ENCODE results near the gene SBF2. TPM values are rescaled to one million over a fixed set of nuclear protein-coding genes. Genes with fewer than 3 reads are reported as not detected.

Gene SBF2
- total and polyA plus RNA-seq, 2 of the 13 experiments (the other 11 are each of a cell fraction or from before 2014, with no cell fraction given): 24.0 to 45.8 TPM

DNA sequence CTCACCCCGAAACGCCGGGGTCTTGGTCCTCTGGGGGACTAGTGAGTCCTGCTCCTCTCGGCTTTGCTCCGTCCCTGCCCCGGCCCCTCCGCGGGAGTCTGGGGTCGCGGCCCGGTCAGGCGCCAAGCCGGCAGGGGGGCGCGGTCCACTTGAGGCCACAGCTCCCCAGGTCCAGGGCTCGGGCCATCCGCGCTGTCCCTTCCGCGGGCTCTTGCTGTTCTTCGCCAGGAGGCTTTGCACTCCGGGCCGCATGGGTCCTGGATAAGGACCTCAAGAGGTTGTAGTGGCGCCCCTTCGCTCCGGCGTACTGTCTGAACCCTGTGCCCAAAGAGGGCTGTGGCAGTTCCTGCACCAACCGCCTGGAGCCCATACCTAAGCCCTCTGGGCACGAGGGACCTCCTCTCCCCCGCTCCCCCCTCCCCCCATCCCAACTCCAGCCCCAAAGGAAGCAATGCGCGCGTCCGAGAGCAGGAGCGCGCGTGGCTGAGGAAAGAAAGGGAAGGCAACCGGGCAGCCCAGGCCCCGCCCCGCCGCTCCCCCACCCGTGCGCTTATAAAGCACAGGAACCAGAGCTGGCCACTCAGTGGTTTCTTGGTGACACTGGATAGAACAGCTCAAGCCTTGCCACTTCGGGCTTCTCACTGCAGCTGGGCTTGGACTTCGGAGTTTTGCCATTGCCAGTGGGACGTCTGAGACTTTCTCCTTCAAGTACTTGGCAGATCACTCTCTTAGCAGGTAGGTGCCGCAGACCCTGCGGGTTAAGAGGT lies 10.7 kb upstream of the SBF2 start, which contains the start of gene ADM (continued):
- TF ChIP-seq, protein P1, sequence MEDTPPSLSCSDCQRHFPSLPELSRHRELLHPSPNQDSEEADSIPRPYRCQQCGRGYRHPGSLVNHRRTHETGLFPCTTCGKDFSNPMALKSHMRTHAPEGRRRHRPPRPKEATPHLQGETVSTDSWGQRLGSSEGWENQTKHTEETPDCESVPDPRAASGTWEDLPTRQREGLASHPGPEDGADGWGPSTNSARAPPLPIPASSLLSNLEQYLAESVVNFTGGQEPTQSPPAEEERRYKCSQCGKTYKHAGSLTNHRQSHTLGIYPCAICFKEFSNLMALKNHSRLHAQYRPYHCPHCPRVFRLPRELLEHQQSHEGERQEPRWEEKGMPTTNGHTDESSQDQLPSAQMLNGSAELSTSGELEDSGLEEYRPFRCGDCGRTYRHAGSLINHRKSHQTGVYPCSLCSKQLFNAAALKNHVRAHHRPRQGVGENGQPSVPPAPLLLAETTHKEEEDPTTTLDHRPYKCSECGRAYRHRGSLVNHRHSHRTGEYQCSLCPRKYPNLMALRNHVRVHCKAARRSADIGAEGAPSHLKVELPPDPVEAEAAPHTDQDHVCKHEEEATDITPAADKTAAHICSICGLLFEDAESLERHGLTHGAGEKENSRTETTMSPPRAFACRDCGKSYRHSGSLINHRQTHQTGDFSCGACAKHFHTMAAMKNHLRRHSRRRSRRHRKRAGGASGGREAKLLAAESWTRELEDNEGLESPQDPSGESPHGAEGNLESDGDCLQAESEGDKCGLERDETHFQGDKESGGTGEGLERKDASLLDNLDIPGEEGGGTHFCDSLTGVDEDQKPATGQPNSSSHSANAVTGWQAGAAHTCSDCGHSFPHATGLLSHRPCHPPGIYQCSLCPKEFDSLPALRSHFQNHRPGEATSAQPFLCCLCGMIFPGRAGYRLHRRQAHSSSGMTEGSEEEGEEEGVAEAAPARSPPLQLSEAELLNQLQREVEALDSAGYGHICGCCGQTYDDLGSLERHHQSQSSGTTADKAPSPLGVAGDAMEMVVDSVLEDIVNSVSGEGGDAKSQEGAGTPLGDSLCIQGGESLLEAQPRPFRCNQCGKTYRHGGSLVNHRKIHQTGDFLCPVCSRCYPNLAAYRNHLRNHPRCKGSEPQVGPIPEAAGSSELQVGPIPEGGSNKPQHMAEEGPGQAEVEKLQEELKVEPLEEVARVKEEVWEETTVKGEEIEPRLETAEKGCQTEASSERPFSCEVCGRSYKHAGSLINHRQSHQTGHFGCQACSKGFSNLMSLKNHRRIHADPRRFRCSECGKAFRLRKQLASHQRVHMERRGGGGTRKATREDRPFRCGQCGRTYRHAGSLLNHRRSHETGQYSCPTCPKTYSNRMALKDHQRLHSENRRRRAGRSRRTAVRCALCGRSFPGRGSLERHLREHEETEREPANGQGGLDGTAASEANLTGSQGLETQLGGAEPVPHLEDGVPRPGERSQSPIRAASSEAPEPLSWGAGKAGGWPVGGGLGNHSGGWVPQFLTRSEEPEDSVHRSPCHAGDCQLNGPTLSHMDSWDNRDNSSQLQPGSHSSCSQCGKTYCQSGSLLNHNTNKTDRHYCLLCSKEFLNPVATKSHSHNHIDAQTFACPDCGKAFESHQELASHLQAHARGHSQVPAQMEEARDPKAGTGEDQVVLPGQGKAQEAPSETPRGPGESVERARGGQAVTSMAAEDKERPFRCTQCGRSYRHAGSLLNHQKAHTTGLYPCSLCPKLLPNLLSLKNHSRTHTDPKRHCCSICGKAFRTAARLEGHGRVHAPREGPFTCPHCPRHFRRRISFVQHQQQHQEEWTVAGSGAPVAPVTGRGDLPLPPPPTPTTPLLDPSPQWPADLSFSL (CRISPR knock-in tag; IDR thresholded peaks at IDR 0.05): peak; percentile 46; the same call in 1 of the 2 replicates
- TF ChIP-seq BCL6 (CRISPR knock-in tag; IDR thresholded peaks at IDR 0.05) (0 out of 2 replicates have a peak, but pooled peaks have one; percentile 43), NCOR1 (IDR thresholded peaks at IDR 0.05; ENCODE audit: borderline replicate concordance, low read length) (no peak), ZNF460 (CRISPR knock-in tag; IDR thresholded peaks at IDR 0.05; ENCODE audit: borderline replicate concordance) (no peak; the same call in 1 of the 2 replicates), ZBTB21 (CRISPR knock-in tag; IDR thresholded peaks at IDR 0.05) (no peak), ZNF235 (CRISPR knock-in tag; IDR thresholded peaks at IDR 0.05; ENCODE audit: borderline replicate concordance) (no peak), NKX3-1 (CRISPR knock-in tag; IDR thresholded peaks at IDR 0.05) (0 out of 2 replicates have a peak, but pooled peaks have one; percentile 66), ZNF484 (CRISPR knock-in tag; IDR thresholded peaks at IDR 0.05; ENCODE audit: borderline replicate concordance, low read depth) (no peak), GATAD2A (CRISPR knock-in tag; IDR thresholded peaks at IDR 0.05) (peak; percentile 52), TRAFD1 (CRISPR knock-in tag; IDR thresholded peaks at IDR 0.05; ENCODE audit: borderline replicate concordance) (no peak; the same call in 1 of the 2 replicates), ZNF414 (CRISPR knock-in tag; IDR thresholded peaks at IDR 0.05) (0 out of 2 replicates have a peak, but pooled peaks have one; percentile 84), TMF1 (CRISPR knock-in tag; IDR thresholded peaks at IDR 0.05; ENCODE audit: low read depth) (peak; percentile 89), FOXJ3 (CRISPR knock-in tag; IDR thresholded peaks at IDR 0.05; ENCODE audit: borderline replicate concordance) (peak; percentile 29; the same call in 1 of the 2 replicates), NFE2 (CRISPR knock-in tag; IDR thresholded peaks at IDR 0.05) (no peak)
- TF ChIP-seq, protein P2, sequence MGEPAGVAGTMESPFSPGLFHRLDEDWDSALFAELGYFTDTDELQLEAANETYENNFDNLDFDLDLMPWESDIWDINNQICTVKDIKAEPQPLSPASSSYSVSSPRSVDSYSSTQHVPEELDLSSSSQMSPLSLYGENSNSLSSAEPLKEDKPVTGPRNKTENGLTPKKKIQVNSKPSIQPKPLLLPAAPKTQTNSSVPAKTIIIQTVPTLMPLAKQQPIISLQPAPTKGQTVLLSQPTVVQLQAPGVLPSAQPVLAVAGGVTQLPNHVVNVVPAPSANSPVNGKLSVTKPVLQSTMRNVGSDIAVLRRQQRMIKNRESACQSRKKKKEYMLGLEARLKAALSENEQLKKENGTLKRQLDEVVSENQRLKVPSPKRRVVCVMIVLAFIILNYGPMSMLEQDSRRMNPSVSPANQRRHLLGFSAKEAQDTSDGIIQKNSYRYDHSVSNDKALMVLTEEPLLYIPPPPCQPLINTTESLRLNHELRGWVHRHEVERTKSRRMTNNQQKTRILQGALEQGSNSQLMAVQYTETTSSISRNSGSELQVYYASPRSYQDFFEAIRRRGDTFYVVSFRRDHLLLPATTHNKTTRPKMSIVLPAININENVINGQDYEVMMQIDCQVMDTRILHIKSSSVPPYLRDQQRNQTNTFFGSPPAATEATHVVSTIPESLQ (CRISPR knock-in tag; conservative IDR thresholded peaks at IDR 0.05): no peak
- TF ChIP-seq, protein P3, sequence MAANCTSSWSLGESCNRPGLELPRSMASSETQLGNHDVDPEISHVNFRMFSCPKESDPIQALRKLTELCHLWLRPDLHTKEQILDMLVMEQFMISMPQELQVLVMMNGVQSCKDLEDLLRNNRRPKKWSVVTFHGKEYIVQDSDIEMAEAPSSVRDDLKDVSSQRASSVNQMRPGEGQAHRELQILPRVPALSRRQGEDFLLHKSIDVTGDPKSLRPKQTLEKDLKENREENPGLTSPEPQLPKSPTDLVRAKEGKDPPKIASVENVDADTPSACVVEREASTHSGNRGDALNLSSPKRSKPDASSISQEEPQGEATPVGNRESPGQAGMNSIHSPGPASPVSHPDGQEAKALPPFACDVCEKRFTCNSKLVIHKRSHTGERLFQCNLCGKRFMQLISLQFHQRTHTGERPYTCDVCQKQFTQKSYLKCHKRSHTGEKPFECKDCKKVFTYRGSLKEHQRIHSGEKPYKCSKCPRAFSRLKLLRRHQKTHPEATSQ (CRISPR knock-in tag; IDR thresholded peaks at IDR 0.05; ENCODE audit: borderline replicate concordance): peak; percentile 30; the same call in 1 of the 2 replicates
